ENCODE data around the gene PARD3B. TPM values are rescaled to one million over a fixed set of nuclear protein-coding genes. Genes with fewer than 3 reads are reported as not detected.

The PARD3B gene
- total and polyA plus RNA-seq, 2 of the 4 experiments (the other 2 are of a cell fraction), result 3.3 to 15.6 TPM

- no peaks in the 10 kb centered on the region; the same call in 1 of the 2 replicates for H3K36me3 ChIP-seq (ENCODE audit: control insufficient read depth, insufficient read depth, low read length)
- peaks cover 8% of the 10 kb centered on the region; the same call in 1 of the 2 replicates for H3K9me1 ChIP-seq (ENCODE audit: insufficient read depth, low read length)
- H3K4ac ChIP-seq (ENCODE audit: low read depth, low read length), result no peak overlapping the region
- DNase-seq (peak; percentile 39), ATAC-seq (ENCODE audit: low read depth) (peak; percentile 14; the same call in 1 of the 2 replicates)
- H3K27me3 ChIP-seq (ENCODE audit: control insufficient read depth, insufficient read depth, low read length), result no peaks in the 10 kb centered on the region
- POLR2A ChIA-PET (ENCODE audit: unreplicated experiment), result no interaction called here
- H3K27ac ChIP-seq (ENCODE audit: insufficient read depth, low read length), result no peak overlapping the region
- no peak overlapping the region for H3K4me3 ChIP-seq (ENCODE audit: insufficient read depth, low read depth, low read length)
- no peak overlapping the region for H2AK9ac ChIP-seq (replicated peaks; ENCODE audit: low read depth, low read length, poor library complexity)
- H2BK5ac ChIP-seq (ENCODE audit: low read depth, low read length, poor library complexity, severe bottlenecking), result no peak overlapping the region
- CTCF ChIA-PET, result interaction anchor here (0.8 kb wide), 1 partner anchor 27 kb away, joined by 3 read pairs; no protein-coding TSS in a partner anchor
- H2AFZ ChIP-seq (replicated peaks; ENCODE audit: low read length, poor library complexity), result no peak overlapping the region
- WGBS, 2 experiments (ENCODE audit: extremely low coverage in 2 of 2, insufficient read length in 1 of 2), result 67% methylated on average over 1 of the region's 4 CpGs; no CpG with 5 or more reads in 1 of the 2 experiments
- no peak overlapping the region for H2BK120ac ChIP-seq (ENCODE audit: low read depth, low read length)
- peaks cover 22% of the 10 kb centered on the region for H4K20me1 ChIP-seq (ENCODE audit: insufficient read depth, low read length)
- dilution Hi-C loops (cut with HindIII; ENCODE audit: low sequenced_read_pairs, unreplicated experiment), result no loop called here
- H3K23ac ChIP-seq (ENCODE audit: low read depth, low read length), result no peak overlapping the region
- no peak overlapping the region for H3K18ac ChIP-seq (ENCODE audit: low read depth, low read length)
- no peak overlapping the region for H4K91ac ChIP-seq (ENCODE audit: insufficient read depth, low read depth, low read length)
- no peak overlapping the region for H2BK15ac ChIP-seq (ENCODE audit: low read depth, low read length)
- no peaks in the 10 kb centered on the region for H3K4me1 ChIP-seq (ENCODE audit: control insufficient read depth, insufficient read depth, low read length)
- H3K56ac ChIP-seq (ENCODE audit: extremely low read depth, insufficient read depth, low read length), result no peak overlapping the region
- BruUV-seq (replicated peaks), result no TSS peak
- no peak overlapping the region for H3K9ac ChIP-seq (ENCODE audit: low read depth, low read length)
- H3K14ac ChIP-seq (replicated peaks; ENCODE audit: low read depth, low read length), result no peak overlapping the region
- in situ Hi-C loops (cut with MboI; ENCODE audit: low sequenced_read_pairs), result no loop called here
- peaks cover 46 to 68% of the 10 kb centered on the region in 2 experiments for H3K79me1 ChIP-seq (ENCODE audit: low read depth in 1 of 2, low read length in 2 of 2)
- intact Hi-C loops (cut with micrococcal nuclease), result no loop called here
- H2AK5ac ChIP-seq (ENCODE audit: low read depth, low read length), result peak overlapping the region; percentile 44; the same call in 1 of the 2 replicates
- no peak overlapping the region; the same call in 1 of the 2 replicates for H4K5ac ChIP-seq (ENCODE audit: low read depth, low read length)
- no peaks in the 10 kb centered on the region for H3K9me3 ChIP-seq (ENCODE audit: control insufficient read depth, insufficient read depth, low read length)
- H2BK20ac ChIP-seq (ENCODE audit: low read depth, low read length), result no peak overlapping the region
- no peak overlapping the region for H4K8ac ChIP-seq (ENCODE audit: low read depth in 2 of 2, low read length in 2 of 2)
- no peak for TF ChIP-seq RAD21 (IDR thresholded peaks at IDR 0.05; ENCODE audit: low read length)
- no peak for TF ChIP-seq CHD1 (IDR thresholded peaks at IDR 0.05; ENCODE audit: low read depth, low read length)
- TF ChIP-seq CEBPB (IDR thresholded peaks at IDR 0.05; ENCODE audit: low read depth, low read length), result no peak
- no peak for TF ChIP-seq RCOR1 (IDR thresholded peaks at IDR 0.05; ENCODE audit: insufficient replicate concordance, low read length)
- TF ChIP-seq USF2 (IDR thresholded peaks at IDR 0.05; ENCODE audit: low read depth, low read length), result no peak
- TF ChIP-seq RFX5 (IDR thresholded peaks at IDR 0.05; ENCODE audit: low read depth, low read length), result no peak
- no peak for TF ChIP-seq POLR2A (IDR thresholded peaks at IDR 0.05; ENCODE audit: low read depth, low read length)
- TF ChIP-seq MAFK (IDR thresholded peaks at IDR 0.05; ENCODE audit: low read depth, low read length), result no peak
- no peak for TF ChIP-seq FOS (IDR thresholded peaks at IDR 0.05; ENCODE audit: low read depth, low read length)
- no peak for TF ChIP-seq MXI1 (IDR thresholded peaks at IDR 0.05; ENCODE audit: borderline replicate concordance, low read depth, low read length)
- TF ChIP-seq CTCF (conservative IDR thresholded peaks at IDR 0.05; ENCODE audit: low read depth, low read length), result no peak
- TF ChIP-seq NFE2L2 (IDR thresholded peaks at IDR 0.05; ENCODE audit: low read depth, low read length), result no peak
- no peak for TF ChIP-seq ELK1 (IDR thresholded peaks at IDR 0.05; ENCODE audit: borderline replicate concordance, low read depth, low read length)
- TF ChIP-seq BHLHE40 (IDR thresholded peaks at IDR 0.05; ENCODE audit: low read depth, low read length), result no peak
- TF ChIP-seq SMC3 (IDR thresholded peaks at IDR 0.05; ENCODE audit: low read depth, low read length), result no peak
- TF ChIP-seq MAZ (IDR thresholded peaks at IDR 0.05; ENCODE audit: borderline replicate concordance, low read depth, low read length), result no peak
- no peak overlapping the region for H3K4me2 ChIP-seq (ENCODE audit: low read depth, low read length)
Measured at GRCh38 chr2:204574486-204574885, 29.2 kb downstream of the PARD3B start.
